Neural cell (in vitro differentiated cells): ENCODE measurements around the gene MAGI2. TPM values are rescaled to one million over a fixed set of nuclear protein-coding genes. Genes with fewer than 3 reads are reported as not detected.

Experiments used
- H2AFZ ChIP-seq: fragments of 200-600, 300-800 bp; sonication (generic), shearing (Covaris generic); 2 replicates; pipeline ENCODE4 v1.6.0; 2014; ENCODE audit warnings: low read depth, mild to moderate bottlenecking, antibody characterized with exemption, low read length, moderate library complexity
- H3F3A ChIP-seq: fragments of 200-600 bp; shearing (Covaris generic); 2 replicates; pipeline ENCODE4 v1.6.1; 2016; ENCODE audit warnings: mild to moderate bottlenecking, moderate library complexity, mixed read lengths, antibody characterized with exemption, low read length; ENCODE audit not compliant: insufficient read depth, poor library complexity, severe bottlenecking
- H3K27ac ChIP-seq: fragments of 200-600, 300-800 bp; sonication (generic), shearing (Covaris generic); 2 replicates; pipeline ENCODE4 v1.5.1; 2014; ENCODE audit warnings: mild to moderate bottlenecking, low read length, moderate library complexity
- H3K27me3 ChIP-seq: fragments of 300-800, 200-600 bp; sonication (generic), shearing (Covaris generic); 2 replicates; pipeline ENCODE4 v1.6.0; 2014; ENCODE audit warnings: mild to moderate bottlenecking, low read depth, low read length, moderate library complexity; ENCODE audit not compliant: insufficient read depth
- H3K36me3 ChIP-seq: fragments of 300-800, 200-600 bp; sonication (generic), shearing (Covaris generic); 2 replicates; pipeline ENCODE4 v1.5.1; 2014; ENCODE audit warnings: mild to moderate bottlenecking, antibody characterized with exemption, low read length, moderate library complexity; ENCODE audit not compliant: insufficient read depth
- H3K4me2 ChIP-seq: fragments of 300-800, 200-600 bp; sonication (generic), shearing (Covaris generic); 2 replicates; pipeline ENCODE4 v1.6.0; 2014; ENCODE audit warnings: mild to moderate bottlenecking, low read length
- H3K4me3 ChIP-seq: fragments of 300-800, 200-600 bp; sonication (generic), shearing (Covaris generic); 2 replicates; pipeline ENCODE4 v1.5.1; 2014; ENCODE audit warnings: mild to moderate bottlenecking, low read length, moderate library complexity
- H3K79me2 ChIP-seq: fragments of 200-600 bp; shearing (Covaris generic); replicated peaks from 2 replicates; pipeline ENCODE4 v1.6.0; 2014; ENCODE audit warnings: mild to moderate bottlenecking, low read length, moderate library complexity; ENCODE audit not compliant: insufficient read depth
- H3K9ac ChIP-seq: fragments of 300-800, 200-600 bp; sonication (generic), shearing (Covaris generic); 2 replicates; pipeline ENCODE4 v1.6.1; 2016; ENCODE audit warnings: mild to moderate bottlenecking, low read length, mixed read lengths
- H3K9me2 ChIP-seq: fragments of 200-600 bp; shearing (Covaris generic); 2 replicates; pipeline ENCODE4 v1.6.1; 2016; ENCODE audit warnings: mild to moderate bottlenecking, low read length, mixed read lengths; ENCODE audit not compliant: insufficient read depth
- H3K9me3 ChIP-seq: fragments of 200-600, 300-800 bp; sonication (generic), shearing (Covaris generic); 2 replicates; pipeline ENCODE4 v1.6.1; 2016; ENCODE audit warnings: mild to moderate bottlenecking, mixed run types, low read length, moderate library complexity, mixed read lengths
- H4K20me1 ChIP-seq: fragments of 200-600 bp; shearing (Covaris generic); 2 replicates; pipeline ENCODE4 v1.6.1; 2016; ENCODE audit warnings: mild to moderate bottlenecking, mixed run types; ENCODE audit not compliant: insufficient read depth
- CTCF ChIP-seq: fragments of 450-650 bp; IDR thresholded peaks from 2 replicates; pipeline ENCODE4 v1.5.1; 2014; ENCODE audit warnings: antibody characterized with exemption, mild to moderate bottlenecking, moderate library complexity; ENCODE audit not compliant: poor library complexity, severe bottlenecking
- EP300 ChIP-seq: fragments of 450-650 bp; conservative IDR thresholded peaks from 2 replicates; pipeline ENCODE4 v1.6.1; 2014; ENCODE audit warnings: antibody characterized with exemption, mild to moderate bottlenecking, moderate library complexity; ENCODE audit not compliant: poor library complexity, severe bottlenecking
- EZH2 ChIP-seq: fragments of 200-600, 300-800 bp; shearing (Covaris generic), sonication (generic); IDR thresholded peaks from 2 replicates; pipeline ENCODE4 v1.6.1; 2014; ENCODE audit warnings: antibody characterized with exemption, low read length, borderline replicate concordance, mild to moderate bottlenecking; ENCODE audit not compliant: insufficient read depth, poor library complexity, severe bottlenecking
- MXI1 ChIP-seq: fragments of 450-650 bp; conservative IDR thresholded peaks from 2 replicates; pipeline ENCODE4 v1.6.1; 2014; ENCODE audit warnings: antibody characterized with exemption, mild to moderate bottlenecking; ENCODE audit not compliant: poor library complexity, severe bottlenecking
- POLR2AphosphoS5 ChIP-seq: IDR thresholded peaks from 2 replicates; pipeline ENCODE4 v1.6.1; 2012
- RAD21 ChIP-seq: fragments of 450-650 bp; conservative IDR thresholded peaks from 2 replicates; pipeline ENCODE4 v1.6.1; 2014; ENCODE audit warnings: antibody characterized with exemption, mild to moderate bottlenecking, moderate library complexity
- REST ChIP-seq: IDR thresholded peaks from 2 replicates; pipeline ENCODE4 v1.6.1; 2012; ENCODE audit warnings: borderline replicate concordance
- SMC3 ChIP-seq: fragments of 450-650 bp; conservative IDR thresholded peaks from 2 replicates; pipeline ENCODE4 v1.6.1; 2014; ENCODE audit warnings: antibody characterized with exemption, mild to moderate bottlenecking, moderate library complexity; ENCODE audit not compliant: poor library complexity
- TAF1 ChIP-seq: IDR thresholded peaks from 2 replicates; pipeline ENCODE4 v1.6.1; 2012; ENCODE audit warnings: low read depth
- polyA plus RNA-seq: library from polyadenylated mRNA; depleted of rRNA; stranded (reverse); fragments of >200 nt; gene quantifications from 2 replicates; pipeline ENCODE4 v1.2.3, GENCODE V29; 2014

MAGI2 gene
- polyA plus RNA-seq, 1 donor from 2014 or later = 19.3 TPM

DNA sequence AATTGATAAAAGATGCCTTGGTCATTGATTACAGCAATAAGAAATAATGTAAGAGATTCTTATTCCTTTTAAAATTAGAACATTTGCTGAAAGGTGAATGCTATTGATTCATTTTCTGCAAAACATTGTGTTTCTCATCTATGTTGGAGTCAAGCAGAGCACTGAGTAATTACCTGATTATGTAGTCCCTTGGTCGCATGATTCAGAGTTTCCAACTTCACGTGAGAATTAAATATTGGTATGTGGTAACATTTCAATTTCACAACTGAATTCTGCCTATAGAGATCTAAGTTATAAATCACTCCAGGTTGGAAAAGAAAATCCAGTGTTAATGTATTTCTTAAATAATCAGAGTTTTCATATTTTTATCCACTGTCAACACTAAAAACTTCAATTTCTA is 953.5 kb downstream of the MAGI2 start:
- Histone ChIP-seq H3K79me2 (no peaks in the 10 kb centered on the region), H3K4me2 (no peak overlapping the region), H3K9me3 (no peaks in the 10 kb centered on the region), H3K36me3 (no peaks in the 10 kb centered on the region), H3F3A (no peaks in the 10 kb centered on the region), H3K27me3 (no peaks in the 10 kb centered on the region), H3K4me3 (no peak overlapping the region), H3K27ac (no peak overlapping the region), H3K9me2 (no peaks in the 10 kb centered on the region), H4K20me1 (no peaks in the 10 kb centered on the region), H3K9ac (no peak overlapping the region), H2AFZ (no peak overlapping the region)
- TF ChIP-seq POLR2AphosphoS5 (no peak), MXI1 (no peak), TAF1 (no peak), RAD21 (no peak), REST (no peak), SMC3 (no peak), CTCF (no peak), EP300 (no peak), EZH2 (no peak)

DNA sequence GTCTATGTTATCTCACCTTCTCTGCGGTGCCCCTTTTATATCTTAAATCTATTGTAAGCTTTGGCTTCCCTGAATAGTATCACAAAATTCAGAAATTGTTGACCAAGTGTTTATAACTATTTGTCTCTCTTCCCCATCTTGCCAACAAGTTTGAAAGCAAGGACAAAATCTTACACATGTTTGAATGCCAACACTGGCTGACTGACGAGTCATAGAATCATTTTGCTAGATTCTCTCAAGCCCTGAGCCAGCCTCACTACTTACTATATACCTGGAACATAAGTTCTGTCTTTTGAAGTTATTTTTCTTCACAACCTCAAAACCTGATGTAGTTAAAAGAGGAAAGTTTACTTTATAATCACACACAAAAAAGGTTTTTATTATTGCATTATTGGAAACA is 954.2 kb downstream of the MAGI2 start:
- TF ChIP-seq POLR2AphosphoS5 = no peak
- no peak for TF ChIP-seq TAF1
- no peak for TF ChIP-seq RAD21
- TF ChIP-seq SMC3 = no peak
- no peak for TF ChIP-seq CTCF
- no peak for TF ChIP-seq EZH2
- TF ChIP-seq MXI1 = no peak
- TF ChIP-seq REST = no peak
- TF ChIP-seq EP300 = no peak
- no peak overlapping the region for H3K4me3 ChIP-seq
- H2AFZ ChIP-seq = no peak overlapping the region

More for the DNA sequence above, 954.2 kb downstream of the MAGI2 start:
- H3K27me3 ChIP-seq = no peaks in the 10 kb centered on the region
- no peaks in the 10 kb centered on the region for H3F3A ChIP-seq
- no peak overlapping the region for H3K9ac ChIP-seq
- H3K36me3 ChIP-seq = no peaks in the 10 kb centered on the region
- H3K9me3 ChIP-seq = no peaks in the 10 kb centered on the region
- H3K27ac ChIP-seq = no peak overlapping the region
- no peaks in the 10 kb centered on the region for H4K20me1 ChIP-seq
- no peaks in the 10 kb centered on the region for H3K9me2 ChIP-seq
- H3K79me2 ChIP-seq = no peaks in the 10 kb centered on the region
- H3K4me2 ChIP-seq = no peak overlapping the region
